ENCODE measurements around the gene ZNF594. TPM values are rescaled to one million over a fixed set of nuclear protein-coding genes. Genes with fewer than 3 reads are reported as not detected.

Gene ZNF594
- total and polyA plus RNA-seq, 4 donors: 1.6 to 14.4 (median 5.0) TPM

- Histone ChIP-seq H3K4me3 (no peak overlapping the region), H3K36me3 (ENCODE audit: control insufficient read depth in 4 of 4, insufficient read depth in 4 of 4, low read length in 4 of 4) (peaks cover 0 to 14% (median 6%) of the 10 kb centered on the region in 4 donors), H3K9me3 (ENCODE audit: control insufficient read depth in 4 of 4, insufficient read depth in 3 of 4, low read length in 3 of 4) (no peaks in the 10 kb centered on the region), H3K27ac (ENCODE audit: low read depth in 1 of 2, low read length in 1 of 2) (no peak overlapping the region), H3K4me1 (ENCODE audit: control insufficient read depth in 5 of 5, insufficient read depth in 5 of 5, low read length in 5 of 5) (no peaks in the 10 kb centered on the region), H3K9ac (ENCODE audit: insufficient read depth in 1 of 2, low read length in 2 of 2) (no peak overlapping the region), H3K27me3 (ENCODE audit: control insufficient read depth in 3 of 3, insufficient read depth in 3 of 3, low read length in 2 of 3) (no peaks in the 10 kb centered on the region)
- TF ChIP-seq, protein P1, sequence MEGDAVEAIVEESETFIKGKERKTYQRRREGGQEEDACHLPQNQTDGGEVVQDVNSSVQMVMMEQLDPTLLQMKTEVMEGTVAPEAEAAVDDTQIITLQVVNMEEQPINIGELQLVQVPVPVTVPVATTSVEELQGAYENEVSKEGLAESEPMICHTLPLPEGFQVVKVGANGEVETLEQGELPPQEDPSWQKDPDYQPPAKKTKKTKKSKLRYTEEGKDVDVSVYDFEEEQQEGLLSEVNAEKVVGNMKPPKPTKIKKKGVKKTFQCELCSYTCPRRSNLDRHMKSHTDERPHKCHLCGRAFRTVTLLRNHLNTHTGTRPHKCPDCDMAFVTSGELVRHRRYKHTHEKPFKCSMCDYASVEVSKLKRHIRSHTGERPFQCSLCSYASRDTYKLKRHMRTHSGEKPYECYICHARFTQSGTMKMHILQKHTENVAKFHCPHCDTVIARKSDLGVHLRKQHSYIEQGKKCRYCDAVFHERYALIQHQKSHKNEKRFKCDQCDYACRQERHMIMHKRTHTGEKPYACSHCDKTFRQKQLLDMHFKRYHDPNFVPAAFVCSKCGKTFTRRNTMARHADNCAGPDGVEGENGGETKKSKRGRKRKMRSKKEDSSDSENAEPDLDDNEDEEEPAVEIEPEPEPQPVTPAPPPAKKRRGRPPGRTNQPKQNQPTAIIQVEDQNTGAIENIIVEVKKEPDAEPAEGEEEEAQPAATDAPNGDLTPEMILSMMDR (IDR thresholded peaks at IDR 0.05; ENCODE audit: control extremely low read depth, extremely low read depth): no peak
- DNase-seq (no peak), ATAC-seq (ENCODE audit: insufficient read depth, low FRiP score) (no peak)
- WGBS, 2 donors: 81 to 82% methylated on average over 5 of the region's 5 CpGs
Measured at GRCh38 chr17:5210091-5210490, 18.4 kb upstream of the ZNF594 start.

DNA sequence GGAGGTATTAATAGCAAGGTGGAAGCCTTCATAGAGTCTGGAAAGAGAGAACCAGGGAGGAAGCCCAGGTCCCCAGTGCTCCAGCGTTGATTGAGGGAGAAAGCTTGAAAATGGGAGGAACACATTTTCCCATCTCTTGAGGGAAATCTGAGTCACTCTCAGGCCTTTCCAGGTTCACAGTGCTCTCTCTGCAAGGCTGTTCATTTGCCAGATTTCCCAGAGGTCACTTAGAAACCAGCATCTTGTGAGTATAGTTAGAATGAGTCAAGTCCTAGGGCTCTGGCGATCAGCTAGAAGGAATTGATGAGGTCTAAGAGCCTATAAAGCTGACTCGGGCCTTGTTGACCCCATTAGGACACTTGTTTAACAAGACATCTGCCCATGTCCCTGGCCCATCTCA is 17.7 kb upstream of the ZNF594 start:
- no peak overlapping the region for H3K4me3 ChIP-seq
- H3K9ac ChIP-seq (ENCODE audit: insufficient read depth in 1 of 2, low read length in 2 of 2): no peak overlapping the region
- WGBS, 2 donors: 94 to 97% methylated on average over 3 of the region's 3 CpGs
- H3K9me3 ChIP-seq (ENCODE audit: control insufficient read depth in 4 of 4, insufficient read depth in 3 of 4, low read length in 3 of 4): no peaks in the 10 kb centered on the region
- no peak for ATAC-seq (ENCODE audit: insufficient read depth, low FRiP score)
- TF ChIP-seq, protein P1 (IDR thresholded peaks at IDR 0.05; ENCODE audit: control extremely low read depth, extremely low read depth): no peak
- DNase-seq: no peak
- H3K36me3 ChIP-seq (ENCODE audit: control insufficient read depth in 4 of 4, insufficient read depth in 4 of 4, low read length in 4 of 4): peaks cover 0 to 14% (median 6%) of the 10 kb centered on the region in 4 donors
- no peak overlapping the region for H3K27ac ChIP-seq (ENCODE audit: low read depth in 1 of 2, low read length in 1 of 2)
- H3K4me1 ChIP-seq (ENCODE audit: control insufficient read depth in 5 of 5, insufficient read depth in 5 of 5, low read length in 5 of 5): no peaks in the 10 kb centered on the region
- H3K27me3 ChIP-seq (ENCODE audit: control insufficient read depth in 3 of 3, insufficient read depth in 3 of 3, low read length in 2 of 3): no peaks in the 10 kb centered on the region

DNA sequence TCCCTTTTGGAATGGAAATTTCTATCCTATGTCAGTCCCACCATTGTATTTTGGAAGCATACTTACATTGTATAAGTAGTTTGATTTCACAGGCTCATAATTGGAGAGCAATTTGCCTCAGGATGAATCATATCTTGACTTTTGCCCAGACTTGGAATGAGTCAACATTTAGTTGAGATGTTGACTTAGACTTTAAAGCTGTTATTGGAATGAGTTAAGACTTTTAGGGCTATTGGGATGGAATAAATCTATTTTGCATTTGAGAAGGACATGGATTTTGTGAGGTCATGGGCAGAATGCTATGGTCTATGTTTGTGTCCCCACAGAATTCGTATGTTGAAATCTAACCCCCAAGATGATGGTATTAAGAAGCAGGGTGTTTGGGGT is 12.2 kb upstream of the ZNF594 start:
- no peak overlapping the region for H3K9ac ChIP-seq (ENCODE audit: insufficient read depth in 1 of 2, low read length in 2 of 2)
- H3K4me3 ChIP-seq: no peak overlapping the region
- TF ChIP-seq, protein P1 (IDR thresholded peaks at IDR 0.05; ENCODE audit: control extremely low read depth, extremely low read depth): no peak
- 93 to 97% methylated on average over 1 of the region's 1 CpG for WGBS, 2 donors
- peaks cover 0 to 3% (median 0%) of the 10 kb centered on the region in 4 donors for H3K36me3 ChIP-seq (ENCODE audit: control insufficient read depth in 4 of 4, insufficient read depth in 4 of 4, low read length in 4 of 4)
- no peaks in the 10 kb centered on the region for H3K27me3 ChIP-seq (ENCODE audit: control insufficient read depth in 3 of 3, insufficient read depth in 3 of 3, low read length in 2 of 3)
- H3K9me3 ChIP-seq (ENCODE audit: control insufficient read depth in 4 of 4, insufficient read depth in 3 of 4, low read length in 3 of 4): no peaks in the 10 kb centered on the region
- no peak overlapping the region for H3K27ac ChIP-seq (ENCODE audit: low read depth in 1 of 2, low read length in 1 of 2)
- no peak for DNase-seq
- ATAC-seq (ENCODE audit: insufficient read depth, low FRiP score): no peak
- H3K4me1 ChIP-seq (ENCODE audit: control insufficient read depth in 5 of 5, insufficient read depth in 5 of 5, low read length in 5 of 5): no peaks in the 10 kb centered on the region

All from lung (tissue), 12 donors.